ENCODE measurements around the gene SBF2. TPM values are rescaled to one million over a fixed set of nuclear protein-coding genes. Genes with fewer than 3 reads are reported as not detected.

SBF2 gene
- polyA plus RNA-seq, 1 donor (not counting 4 experiments of a cell fraction or from before 2014, with no cell fraction given) = 24.5 TPM

- H3K4me3 ChIP-seq (ENCODE audit: control insufficient read depth in 2 of 3, extremely low read depth in 1 of 3, insufficient read depth in 2 of 3, low read depth in 1 of 3, low read length in 3 of 3) = no peak overlapping the region
- no peaks in the 10 kb centered on the region for H3K4me1 ChIP-seq (ENCODE audit: control insufficient read depth, extremely low read depth, insufficient read depth, low read length)
- no peak overlapping the region for H3K4me2 ChIP-seq (ENCODE audit: control insufficient read depth, extremely low read depth, insufficient read depth, low read depth, low read length)
- TF ChIP-seq CTCF (optimal IDR thresholded peaks at IDR 0.05 in 1 of 3, IDR thresholded peaks at IDR 0.05 in 1 of 3, conservative IDR thresholded peaks at IDR 0.05 in 1 of 3; ENCODE audit: extremely low read depth in 1 of 3, insufficient read depth in 2 of 3, low read length in 3 of 3) = no peak
- no peak for TF ChIP-seq EZH2 (IDR thresholded peaks at IDR 0.05; ENCODE audit: low read length)
- no peak for DNase-seq (ENCODE audit: low read depth, low spot score)
- H2AFZ ChIP-seq (ENCODE audit: control insufficient read depth, low read length) = no peak overlapping the region
- no peak for FAIRE-seq
- no peaks in the 10 kb centered on the region for H3K9me3 ChIP-seq (ENCODE audit: control insufficient read depth, low read depth, low read length)
- no peaks in the 10 kb centered on the region for H3K36me3 ChIP-seq (ENCODE audit: control insufficient read depth in 2 of 2, extremely low read depth in 1 of 2, insufficient read depth in 2 of 2, low read length in 2 of 2)
- no peaks in the 10 kb centered on the region for H3K9me1 ChIP-seq (ENCODE audit: control insufficient read depth, extremely low read depth, insufficient read depth, low read length)
- no peak overlapping the region for H3K9ac ChIP-seq (ENCODE audit: control insufficient read depth, extremely low read depth, insufficient read depth, low read length)
- H3K27ac ChIP-seq (ENCODE audit: control insufficient read depth, insufficient read depth, low read length) = no peak overlapping the region
- H3K79me2 ChIP-seq (ENCODE audit: control insufficient read depth, insufficient read depth, low read length) = no peaks in the 10 kb centered on the region
- dilution Hi-C loops (cut with MboI; ENCODE audit: extremely low pct_ligation_motif_present, low sequenced_read_pairs) = no loop called here
- H4K20me1 ChIP-seq (ENCODE audit: control insufficient read depth, extremely low read depth, insufficient read depth, low read length) = no peaks in the 10 kb centered on the region
- no peaks in the 10 kb centered on the region for H3K27me3 ChIP-seq (ENCODE audit: control insufficient read depth, extremely low read depth, insufficient read depth, low read length)
Observed at GRCh38 chr11:9878936-9879335, 415.1 kb downstream of the SBF2 start.

GRCh38 chr11:9876331-9876730, 417.7 kb downstream of the SBF2 start:
- Histone ChIP-seq H3K4me1 (ENCODE audit: control insufficient read depth, extremely low read depth, insufficient read depth, low read length) (no peaks in the 10 kb centered on the region), H3K4me3 (ENCODE audit: control insufficient read depth in 2 of 3, extremely low read depth in 1 of 3, insufficient read depth in 2 of 3, low read depth in 1 of 3, low read length in 3 of 3) (no peak overlapping the region), H3K4me2 (ENCODE audit: control insufficient read depth, extremely low read depth, insufficient read depth, low read depth, low read length) (no peak overlapping the region), H2AFZ (ENCODE audit: control insufficient read depth, low read length) (no peak overlapping the region), H3K36me3 (ENCODE audit: control insufficient read depth in 2 of 2, extremely low read depth in 1 of 2, insufficient read depth in 2 of 2, low read length in 2 of 2) (no peaks in the 10 kb centered on the region), H3K9me1 (ENCODE audit: control insufficient read depth, extremely low read depth, insufficient read depth, low read length) (no peaks in the 10 kb centered on the region), H4K20me1 (ENCODE audit: control insufficient read depth, extremely low read depth, insufficient read depth, low read length) (no peaks in the 10 kb centered on the region), H3K79me2 (ENCODE audit: control insufficient read depth, insufficient read depth, low read length) (no peaks in the 10 kb centered on the region), H3K9me3 (ENCODE audit: control insufficient read depth, low read depth, low read length) (no peaks in the 10 kb centered on the region), H3K27ac (ENCODE audit: control insufficient read depth, insufficient read depth, low read length) (no peak overlapping the region), H3K27me3 (ENCODE audit: control insufficient read depth, extremely low read depth, insufficient read depth, low read length) (no peaks in the 10 kb centered on the region), H3K9ac (ENCODE audit: control insufficient read depth, extremely low read depth, insufficient read depth, low read length) (no peak overlapping the region)
- no peak for TF ChIP-seq CTCF (optimal IDR thresholded peaks at IDR 0.05 in 1 of 3, IDR thresholded peaks at IDR 0.05 in 1 of 3, conservative IDR thresholded peaks at IDR 0.05 in 1 of 3; ENCODE audit: extremely low read depth in 1 of 3, insufficient read depth in 2 of 3, low read length in 3 of 3)
- no peak for TF ChIP-seq EZH2 (IDR thresholded peaks at IDR 0.05; ENCODE audit: low read length)
- dilution Hi-C loops (cut with MboI; ENCODE audit: extremely low pct_ligation_motif_present, low sequenced_read_pairs) = no loop called here
- DNase-seq (ENCODE audit: low read depth, low spot score) (no peak), FAIRE-seq (no peak)

Measured in keratinocyte (primary cell).